Spleen (tissue), 11 donors: ENCODE results near the gene ZBED3. TPM values are rescaled to one million over a fixed set of nuclear protein-coding genes. Genes with fewer than 3 reads are reported as not detected.
"Not testable (repeated sequence)": the region's sequence is repeated elsewhere in the genome, so short reads cannot be mapped to it uniquely, and the experiment has no call there.

ENCODE experiments used
- DNase-seq: peaks from one replicate; pipeline ENCODE4 v3.0.0-alpha.2; 2020
- H3K27ac ChIP-seq, 8 donors: fragments of 200-600 bp; sonication (generic) in 7 of 8; 1 replicate in 4 of 8; 2 replicates in 4 of 8; pipeline versions ENCODE4 v1.5.0 to v1.8.0; 2016 to 2021; ENCODE audit warnings: inconsistent platforms in 4 of 8, mild to moderate bottlenecking in 4 of 8, moderate library complexity in 1 of 8
- H3K27me3 ChIP-seq, 7 donors: fragments of 200-600 bp; sonication (generic) in 6 of 7; replicated peaks in 1 of 7; 1 replicate in 4 of 7; 2 replicates in 3 of 7; pipeline versions ENCODE4 v1.5.0 to v1.8.0; 2016 to 2021; ENCODE audit warnings: inconsistent platforms in 3 of 7, mild to moderate bottlenecking in 1 of 7
- H3K36me3 ChIP-seq, 6 donors: fragments of 200-600 bp; sonication (generic) in 5 of 6; 1 replicate in 4 of 6; 2 replicates in 2 of 6; pipeline versions ENCODE4 v1.5.0 to v1.8.0; 2016 to 2021; ENCODE audit warnings: inconsistent platforms in 2 of 6
- H3K4me1 ChIP-seq, 6 donors: fragments of 200-600 bp; sonication (generic) in 5 of 6; 1 replicate in 3 of 6; 2 replicates in 3 of 6; pipeline versions ENCODE4 v1.5.0 to v1.8.0; 2016 to 2021; ENCODE audit warnings: inconsistent platforms in 3 of 6
- H3K4me3 ChIP-seq, 8 donors: fragments of 200-600 bp; sonication (generic) in 7 of 8; 1 replicate in 4 of 8; 2 replicates in 4 of 8; pipeline versions ENCODE4 v1.5.0 to v1.8.0; 2016 to 2021; ENCODE audit warnings: inconsistent platforms in 4 of 8, mild to moderate bottlenecking in 4 of 8, moderate library complexity in 2 of 8
- H3K9me3 ChIP-seq, 8 donors: fragments of 200-600 bp; sonication (generic) in 7 of 8; 1 replicate in 4 of 8; 2 replicates in 4 of 8; pipeline versions ENCODE4 v1.5.0 to v1.8.0; 2016 to 2021; ENCODE audit warnings: inconsistent platforms in 4 of 8
- CTCF ChIP-seq, 11 experiments: fragments of 200-600 bp in 7 of 11; fragments of 450-650 bp in 4 of 11; sonication (generic) in 4 of 11; IDR thresholded peaks in 8 of 11; conservative IDR thresholded peaks in 3 of 11; 1 replicate in 7 of 11; 2 replicates in 4 of 11; pipeline versions ENCODE4 v1.4.0 to v1.8.0; 2016 to 2021; ENCODE audit warnings: antibody characterized with exemption in 11 of 11, inconsistent platforms in 4 of 11, mild to moderate bottlenecking in 1 of 11
- POLR2A ChIP-seq, 3 donors: fragments of 450-650 bp; IDR thresholded peaks; one replicate each; pipeline ENCODE4 v1.5.1; 2017; ENCODE audit warnings: antibody characterized with exemption in 3 of 3, mild to moderate bottlenecking in 1 of 3
- POLR2AphosphoS5 ChIP-seq, 3 donors: sonication (generic); formaldehyde crosslinking; IDR thresholded peaks; one replicate each; pipeline ENCODE4 v1.5.1; 2017; ENCODE audit warnings: antibody characterized with exemption in 3 of 3
- WGBS, 5 donors: extraction: QIAGEN DNeasy Blood & Tissue Kit in 3 of 5; methylation state at CpG; one replicate each; pipeline versions ENCODE4 v1.1.5 to v1.1.7; 2013 to 2018; 5-methylcytosine and 5-hydroxymethylcytosine counted together
- intact Hi-C: fragments of 100-400 bp; cut with DNase I; formaldehyde crosslinking; loops from one replicate; pipeline ENCODE4 v1.15.0; 2023; ENCODE audit warnings: low total_unique reads
- polyA plus RNA-seq, 3 donors: library from polyadenylated mRNA; stranded (reverse); fragments of 200-250 nt; gene quantifications; one replicate each; pipeline ENCODE4 v1.2.1, GENCODE V29; 2013
- total RNA-seq, 7 donors: library from RNA; depleted of rRNA in 3 of 7; stranded (reverse); fragments of >200 nt in 3 of 7; fragmentation: NEBNext Ultra II Directional in 4 of 7; extraction: Animal tissue kit (Norgen Biotek cat#: 25700) in 4 of 7; gene quantifications; one replicate each; pipeline versions ENCODE4 v1.1.0 to v1.2.1, GENCODE V29; 2016 to 2021
- donor health status: healthy with polysubstance abuse.
- donor health status: DM: no; HTN: no; CAD: no; lungs with moderate emphysema.
- donor health status: DM: no; HTN: no; CAD: no.
- donor health status: Bipolar disorder and iron deficiency.
- donor health status: healthy.
- donor health status: DM: no; HTN: no; CAD: no.
- donor health status: DM: yes; HTN: yes; CAD: no.

The ZBED3 gene
- total and polyA plus RNA-seq, 10 donors = 1.6 to 13.8 (median 5.8) TPM

GRCh38 chr5:77080905-77081304, 6.2 kb downstream of the ZBED3 start:
- intact Hi-C loops = no loop called here
- Histone ChIP-seq H3K27ac (no peak overlapping the region), H3K27me3 (peaks cover 0 to 6% (median 0%) of the 10 kb centered on the region in 7 donors), H3K4me3 (no peak overlapping the region), H3K4me1 (peaks cover 4 to 24% (median 19%) of the 10 kb centered on the region in 6 donors), H3K36me3 (peaks cover 0 to 5% (median 0%) of the 10 kb centered on the region in 6 donors), H3K9me3 (no peaks in the 10 kb centered on the region)
- DNase-seq = no peak
- 86 to 91% (median 88%) methylated on average over 5 of the region's 5 CpGs for WGBS, 5 donors
- no peak for TF ChIP-seq POLR2AphosphoS5 (IDR thresholded peaks at IDR 0.05)
- TF ChIP-seq POLR2A (IDR thresholded peaks at IDR 0.05) = no peak

- H3K9me3 ChIP-seq, H3K27me3 ChIP-seq, DNase-seq, H3K27ac ChIP-seq, H3K36me3 ChIP-seq, intact Hi-C loops, H3K4me3 ChIP-seq: not testable (repeated sequence)
- WGBS, 5 donors = 92 to 98% (median 93%) methylated on average over 11 of the region's 11 CpGs
- peaks cover 4 to 20% (median 16%) of the 10 kb centered on the region in 6 donors for H3K4me1 ChIP-seq
Measured at GRCh38 chr5:77080479-77080878, 6.6 kb downstream of the ZBED3 start.

GRCh38 chr5:77077829-77078176, 9.3 kb downstream of the ZBED3 start:
- TF ChIP-seq CTCF (IDR thresholded peaks at IDR 0.05 in 8 of 11, conservative IDR thresholded peaks at IDR 0.05 in 3 of 11) = peak in 3 of 11 experiments; percentile 10 to 52 (median 16)
- no peak for TF ChIP-seq POLR2AphosphoS5 (IDR thresholded peaks at IDR 0.05)
- TF ChIP-seq POLR2A (IDR thresholded peaks at IDR 0.05) = no peak
- no peak for DNase-seq
- intact Hi-C loops = no loop called here

GRCh38 chr5:77076961-77077828, 9.9 kb downstream of the ZBED3 start:
- Histone ChIP-seq H3K36me3 (peaks cover 0 to 12% (median 0%) of the 10 kb centered on the region in 6 donors), H3K4me3 (peak overlapping the region; percentile 36 to 87 (median 55)), H3K4me1 (peaks cover 4 to 20% (median 15%) of the 10 kb centered on the region in 6 donors), H3K9me3 (no peaks in the 10 kb centered on the region), H3K27me3 (peaks cover 0 to 6% (median 0%) of the 10 kb centered on the region in 7 donors), H3K27ac (peak overlapping the region in 7 of 8 donors; percentile 49 to 81 (median 74))
- intact Hi-C loops = no loop called here
- TF ChIP-seq CTCF (IDR thresholded peaks at IDR 0.05 in 8 of 11, conservative IDR thresholded peaks at IDR 0.05 in 3 of 11) (peak in 9 of 11 experiments; percentile 23 to 94 (median 81)), POLR2A (IDR thresholded peaks at IDR 0.05) (no peak), POLR2AphosphoS5 (IDR thresholded peaks at IDR 0.05) (peak in 2 of 3 donors; percentile 36 to 40)
- DNase-seq = peak; percentile 94
- WGBS, 5 donors = 6 to 11% (median 8%) methylated on average over 23 to 105 of the region's 105 CpGs

More at GRCh38 chr5:77077829-77078176, 9.3 kb downstream of the ZBED3 start:
- 19 to 34% (median 27%) methylated on average over 12 of the region's 12 CpGs for WGBS, 5 donors
- Histone ChIP-seq H3K27ac (peak overlapping the region in 7 of 8 donors; percentile 49 to 81 (median 74)), H3K27me3 (peaks cover 0 to 6% (median 0%) of the 10 kb centered on the region in 7 donors), H3K9me3 (no peaks in the 10 kb centered on the region), H3K4me3 (peak overlapping the region; percentile 36 to 87 (median 55)), H3K36me3 (peaks cover 0 to 12% (median 0%) of the 10 kb centered on the region in 6 donors), H3K4me1 (peaks cover 4 to 20% (median 15%) of the 10 kb centered on the region in 6 donors)

- H3K4me3 ChIP-seq = no peak overlapping the region
- peaks cover 0 to 22% (median 0%) of the 10 kb centered on the region in 6 donors for H3K36me3 ChIP-seq
- peaks cover 4 to 20% (median 15%) of the 10 kb centered on the region in 6 donors for H3K4me1 ChIP-seq
- intact Hi-C loops = no loop called here
- H3K27me3 ChIP-seq = peaks cover 0 to 6% (median 0%) of the 10 kb centered on the region in 7 donors
- TF ChIP-seq CTCF (IDR thresholded peaks at IDR 0.05 in 8 of 11, conservative IDR thresholded peaks at IDR 0.05 in 3 of 11) (no peak), POLR2AphosphoS5 (IDR thresholded peaks at IDR 0.05) (no peak), POLR2A (IDR thresholded peaks at IDR 0.05) (no peak)
- no peaks in the 10 kb centered on the region for H3K9me3 ChIP-seq
- WGBS, 5 donors = 92 to 97% (median 96%) methylated on average over 4 of the region's 4 CpGs
- H3K27ac ChIP-seq = no peak overlapping the region
- no peak for DNase-seq
Measured at GRCh38 chr5:77074745-77075144, 12.3 kb downstream of the ZBED3 start.
